HEK293 (cell line): ENCODE measurements around the gene KIF1A.

ENCODE experiments used
- CTCF ChIA-PET: fragments of 350-600 bp; formaldehyde crosslinking; extraction: SDS; loops from one replicate; lab custom pipeline; 2021; ENCODE audit warnings: antibody characterized with exemption; lab: Yijun Ruan, JAX
- POLR2A ChIA-PET: fragments of 300-600 bp; formaldehyde crosslinking; extraction: SDS; loops from one replicate; lab custom pipeline; 2020; ENCODE audit warnings: antibody characterized with exemption, inconsistent platforms; lab: Yijun Ruan, JAX
- H3K27ac ChIP-seq: fragments of 200-500 bp; sonication (Bioruptor generic); 2 replicates; pipeline ENCODE4 v1.5.1; 2014; ENCODE audit warnings: low read depth, low read length, control low read depth, inconsistent platforms; ENCODE audit errors: extremely low read depth
- H3K36me3 ChIP-seq, 2 experiments: fragments of 200-500 bp in 1 of 2; sonication (Bioruptor generic) in 1 of 2; 1 replicate in 1 of 2; 2 replicates in 1 of 2; pipeline ENCODE4 v1.5.1; 2014 to 2017; ENCODE audit warnings: inconsistent platforms in 2 of 2, low read length in 2 of 2; ENCODE audit not compliant: control insufficient read depth in 2 of 2, insufficient read depth in 1 of 2
- H3K4me1 ChIP-seq: fragments of 200-500 bp; sonication (Bioruptor generic); 2 replicates; pipeline ENCODE4 v1.5.1; 2014; ENCODE audit warnings: mild to moderate bottlenecking, low read length, inconsistent platforms; ENCODE audit not compliant: control insufficient read depth, insufficient read depth
- H3K4me3 ChIP-seq: 2 replicates; pipeline ENCODE4 v1.5.1; 2011; ENCODE audit warnings: low read depth, mild to moderate bottlenecking, control low read depth, low read length, moderate library complexity
- H3K9me3 ChIP-seq: fragments of 200-500 bp; sonication (Bioruptor generic); 2 replicates; pipeline ENCODE4 v1.5.1; 2014; ENCODE audit warnings: low read depth, low read length, inconsistent platforms; ENCODE audit not compliant: control insufficient read depth, insufficient read depth
- CTCF ChIP-seq: fragments of 450-650 bp; formaldehyde crosslinking; IDR thresholded peaks from 2 replicates; pipeline ENCODE4 v1.5.1; 2016; ENCODE audit warnings: missing biosample characterization, missing genetic modification characterization
- HOXD13 ChIP-seq: sonication (generic); formaldehyde crosslinking; IDR thresholded peaks from 2 replicates; pipeline ENCODE4 v1.8.0; 2022; ENCODE audit warnings: missing genetic modification reagents, borderline replicate concordance
- OVOL3 ChIP-seq: fragments of 450-650 bp; formaldehyde crosslinking; IDR thresholded peaks from 2 replicates; pipeline ENCODE4 v1.5.1; 2016; ENCODE audit warnings: missing biosample characterization, missing genetic modification characterization
- SALL2 ChIP-seq: fragments of 450-650 bp; formaldehyde crosslinking; IDR thresholded peaks from 2 replicates; pipeline ENCODE4 v1.5.0; 2017; ENCODE audit warnings: missing biosample characterization, mild to moderate bottlenecking, missing genetic modification characterization, borderline replicate concordance
- SCRT1 ChIP-seq: fragments of 450-650 bp; formaldehyde crosslinking; IDR thresholded peaks from 2 replicates; pipeline ENCODE4 v1.5.1; 2016; ENCODE audit warnings: missing biosample characterization, missing genetic modification characterization, borderline replicate concordance
- SCRT2 ChIP-seq: fragments of 450-650 bp; formaldehyde crosslinking; IDR thresholded peaks from 2 replicates; pipeline ENCODE4 v1.5.1; 2016; ENCODE audit warnings: missing biosample characterization, missing genetic modification characterization
- SETDB1 ChIP-seq: IDR thresholded peaks from one replicate; pipeline ENCODE4 v1.6.1; 2017; ENCODE audit warnings: mild to moderate bottlenecking, low read length, moderate library complexity, mixed read lengths; ENCODE audit not compliant: insufficient read length
- ZEB2 ChIP-seq: fragments of 450-650 bp; formaldehyde crosslinking; IDR thresholded peaks from 2 replicates; pipeline ENCODE4 v1.5.1; 2016; ENCODE audit warnings: missing biosample characterization, missing genetic modification characterization
- ZFHX2 ChIP-seq: fragments of 450-650 bp; formaldehyde crosslinking; conservative IDR thresholded peaks from 2 replicates; pipeline ENCODE4 v1.5.1; 2016; ENCODE audit warnings: missing biosample characterization, missing genetic modification characterization
- ZIC2 ChIP-seq: fragments of 450-650 bp; formaldehyde crosslinking; IDR thresholded peaks from 2 replicates; pipeline ENCODE4 v1.5.1; 2016; ENCODE audit warnings: missing biosample characterization, missing genetic modification characterization
- ZNF114 ChIP-seq: fragments of 450-650 bp; formaldehyde crosslinking; IDR thresholded peaks from 2 replicates; pipeline ENCODE4 v1.5.0; 2017; ENCODE audit warnings: missing biosample characterization, missing genetic modification characterization
- ZNF2 ChIP-seq: fragments of 450-650 bp; formaldehyde crosslinking; IDR thresholded peaks from 2 replicates; pipeline ENCODE4 v1.5.1; 2016; ENCODE audit warnings: missing biosample characterization, missing genetic modification characterization
- ZNF214 ChIP-seq: fragments of 450-650 bp; formaldehyde crosslinking; IDR thresholded peaks from 2 replicates; pipeline ENCODE4 v1.5.1; 2017; ENCODE audit warnings: missing biosample characterization, mild to moderate bottlenecking, missing genetic modification characterization, borderline replicate concordance
- ZNF560 ChIP-seq: fragments of 450-650 bp; formaldehyde crosslinking; IDR thresholded peaks from 2 replicates; pipeline ENCODE4 v1.5.1; 2017; ENCODE audit warnings: missing biosample characterization, missing genetic modification characterization, borderline replicate concordance
- ZNF660 ChIP-seq: fragments of 450-650 bp; IDR thresholded peaks from 2 replicates; pipeline ENCODE4 v1.5.1; 2018; ENCODE audit warnings: missing biosample characterization, mild to moderate bottlenecking, missing genetic modification characterization
- ZSCAN18 ChIP-seq: fragments of 450-650 bp; formaldehyde crosslinking; IDR thresholded peaks from 2 replicates; pipeline ENCODE4 v1.5.1; 2016; ENCODE audit warnings: missing biosample characterization, missing genetic modification characterization
- TF ChIP-seq, protein P1 (sequence below): fragments of 450-650 bp; formaldehyde crosslinking; IDR thresholded peaks from 2 replicates; pipeline ENCODE4 v1.5.1; 2016; ENCODE audit warnings: missing biosample characterization, missing genetic modification characterization
- TF ChIP-seq, protein P2 (sequence below): fragments of 450-650 bp; formaldehyde crosslinking; IDR thresholded peaks from 2 replicates; pipeline ENCODE4 v1.5.1; 2016; ENCODE audit warnings: missing biosample characterization, missing genetic modification characterization, borderline replicate concordance

Gene KIF1A

GRCh38 chr2:240864475-240864874 lies 44.5 kb upstream of the KIF1A start (continued):
- TF ChIP-seq CTCF (tag by site-specific recombination): no peak
- TF ChIP-seq ZNF2 (tag by site-specific recombination): no peak
- no peak for TF ChIP-seq ZFHX2 (tag by site-specific recombination)

GRCh38 chr2:240861547-240861946 lies 41.5 kb upstream of the KIF1A start:
- Histone ChIP-seq H3K4me1 (no peaks in the 10 kb centered on the region), H3K4me3 (no peak overlapping the region), H3K27ac (no peak overlapping the region), H3K36me3 (no peaks in the 10 kb centered on the region), H3K9me3 (no peaks in the 10 kb centered on the region)
- CTCF ChIA-PET: interaction anchor here (0.7 to 3.1 kb wide), 4 partner anchors 10 to 217 kb away, joined by 3 to 18 read pairs (median 4); no protein-coding TSS in a partner anchor
- POLR2A ChIA-PET: interaction anchor here (0.6 kb wide), 1 partner anchor 358 kb away, joined by 4 read pairs; no protein-coding TSS in a partner anchor
- no peak for TF ChIP-seq ZEB2 (tag by site-specific recombination)
- TF ChIP-seq SALL2 (tag by site-specific recombination): no peak
- TF ChIP-seq SCRT1 (tag by site-specific recombination): no peak
- TF ChIP-seq SCRT2 (tag by site-specific recombination): no peak
- TF ChIP-seq, protein P1, sequence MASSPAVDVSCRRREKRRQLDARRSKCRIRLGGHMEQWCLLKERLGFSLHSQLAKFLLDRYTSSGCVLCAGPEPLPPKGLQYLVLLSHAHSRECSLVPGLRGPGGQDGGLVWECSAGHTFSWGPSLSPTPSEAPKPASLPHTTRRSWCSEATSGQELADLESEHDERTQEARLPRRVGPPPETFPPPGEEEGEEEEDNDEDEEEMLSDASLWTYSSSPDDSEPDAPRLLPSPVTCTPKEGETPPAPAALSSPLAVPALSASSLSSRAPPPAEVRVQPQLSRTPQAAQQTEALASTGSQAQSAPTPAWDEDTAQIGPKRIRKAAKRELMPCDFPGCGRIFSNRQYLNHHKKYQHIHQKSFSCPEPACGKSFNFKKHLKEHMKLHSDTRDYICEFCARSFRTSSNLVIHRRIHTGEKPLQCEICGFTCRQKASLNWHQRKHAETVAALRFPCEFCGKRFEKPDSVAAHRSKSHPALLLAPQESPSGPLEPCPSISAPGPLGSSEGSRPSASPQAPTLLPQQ: no peak
- no peak for TF ChIP-seq ZNF660 (tag by site-specific recombination)
- TF ChIP-seq ZNF560 (tag by site-specific recombination): no peak
- no peak for TF ChIP-seq ZSCAN18 (tag by site-specific recombination)
- TF ChIP-seq ZIC2: no peak
- TF ChIP-seq, protein P2, sequence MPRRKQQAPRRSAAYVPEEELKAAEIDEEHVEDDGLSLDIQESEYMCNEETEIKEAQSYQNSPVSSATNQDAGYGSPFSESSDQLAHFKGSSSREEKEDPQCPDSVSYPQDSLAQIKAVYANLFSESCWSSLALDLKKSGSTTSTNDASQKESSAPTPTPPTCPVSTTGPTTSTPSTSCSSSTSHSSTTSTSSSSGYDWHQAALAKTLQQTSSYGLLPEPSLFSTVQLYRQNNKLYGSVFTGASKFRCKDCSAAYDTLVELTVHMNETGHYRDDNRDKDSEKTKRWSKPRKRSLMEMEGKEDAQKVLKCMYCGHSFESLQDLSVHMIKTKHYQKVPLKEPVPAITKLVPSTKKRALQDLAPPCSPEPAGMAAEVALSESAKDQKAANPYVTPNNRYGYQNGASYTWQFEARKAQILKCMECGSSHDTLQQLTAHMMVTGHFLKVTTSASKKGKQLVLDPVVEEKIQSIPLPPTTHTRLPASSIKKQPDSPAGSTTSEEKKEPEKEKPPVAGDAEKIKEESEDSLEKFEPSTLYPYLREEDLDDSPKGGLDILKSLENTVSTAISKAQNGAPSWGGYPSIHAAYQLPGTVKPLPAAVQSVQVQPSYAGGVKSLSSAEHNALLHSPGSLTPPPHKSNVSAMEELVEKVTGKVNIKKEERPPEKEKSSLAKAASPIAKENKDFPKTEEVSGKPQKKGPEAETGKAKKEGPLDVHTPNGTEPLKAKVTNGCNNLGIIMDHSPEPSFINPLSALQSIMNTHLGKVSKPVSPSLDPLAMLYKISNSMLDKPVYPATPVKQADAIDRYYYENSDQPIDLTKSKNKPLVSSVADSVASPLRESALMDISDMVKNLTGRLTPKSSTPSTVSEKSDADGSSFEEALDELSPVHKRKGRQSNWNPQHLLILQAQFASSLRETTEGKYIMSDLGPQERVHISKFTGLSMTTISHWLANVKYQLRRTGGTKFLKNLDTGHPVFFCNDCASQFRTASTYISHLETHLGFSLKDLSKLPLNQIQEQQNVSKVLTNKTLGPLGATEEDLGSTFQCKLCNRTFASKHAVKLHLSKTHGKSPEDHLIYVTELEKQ (tag by site-specific recombination): no peak
- no peak for TF ChIP-seq OVOL3 (tag by site-specific recombination)
- TF ChIP-seq ZNF214 (tag by site-specific recombination): no peak
- no peak for TF ChIP-seq HOXD13 (CRISPR knock-in tag)
- no peak for TF ChIP-seq SETDB1
- TF ChIP-seq ZNF114 (tag by site-specific recombination): no peak
